ENCODE measurements around the gene ETNK2. TPM values are rescaled to one million over a fixed set of nuclear protein-coding genes. Genes with fewer than 3 reads are reported as not detected.

Gene ETNK2
- total and polyA plus RNA-seq, 2 of the 13 experiments (the other 11 are each of a cell fraction or from before 2014, with no cell fraction given), result 15.5 to 42.8 TPM

- TF ChIP-seq, protein P1, sequence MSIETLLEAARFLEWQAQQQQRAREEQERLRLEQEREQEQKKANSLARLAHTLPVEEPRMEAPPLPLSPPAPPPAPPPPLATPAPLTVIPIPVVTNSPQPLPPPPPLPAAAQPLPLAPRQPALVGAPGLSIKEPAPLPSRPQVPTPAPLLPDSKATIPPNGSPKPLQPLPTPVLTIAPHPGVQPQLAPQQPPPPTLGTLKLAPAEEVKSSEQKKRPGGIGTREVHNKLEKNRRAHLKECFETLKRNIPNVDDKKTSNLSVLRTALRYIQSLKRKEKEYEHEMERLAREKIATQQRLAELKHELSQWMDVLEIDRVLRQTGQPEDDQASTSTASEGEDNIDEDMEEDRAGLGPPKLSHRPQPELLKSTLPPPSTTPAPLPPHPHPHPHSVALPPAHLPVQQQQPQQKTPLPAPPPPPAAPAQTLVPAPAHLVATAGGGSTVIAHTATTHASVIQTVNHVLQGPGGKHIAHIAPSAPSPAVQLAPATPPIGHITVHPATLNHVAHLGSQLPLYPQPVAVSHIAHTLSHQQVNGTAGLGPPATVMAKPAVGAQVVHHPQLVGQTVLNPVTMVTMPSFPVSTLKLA (IDR thresholded peaks at IDR 0.05), result no peak
- no peak for TF ChIP-seq MLLT10 (CRISPR knock-in tag; IDR thresholded peaks at IDR 0.05)
- TF ChIP-seq, protein P2, sequence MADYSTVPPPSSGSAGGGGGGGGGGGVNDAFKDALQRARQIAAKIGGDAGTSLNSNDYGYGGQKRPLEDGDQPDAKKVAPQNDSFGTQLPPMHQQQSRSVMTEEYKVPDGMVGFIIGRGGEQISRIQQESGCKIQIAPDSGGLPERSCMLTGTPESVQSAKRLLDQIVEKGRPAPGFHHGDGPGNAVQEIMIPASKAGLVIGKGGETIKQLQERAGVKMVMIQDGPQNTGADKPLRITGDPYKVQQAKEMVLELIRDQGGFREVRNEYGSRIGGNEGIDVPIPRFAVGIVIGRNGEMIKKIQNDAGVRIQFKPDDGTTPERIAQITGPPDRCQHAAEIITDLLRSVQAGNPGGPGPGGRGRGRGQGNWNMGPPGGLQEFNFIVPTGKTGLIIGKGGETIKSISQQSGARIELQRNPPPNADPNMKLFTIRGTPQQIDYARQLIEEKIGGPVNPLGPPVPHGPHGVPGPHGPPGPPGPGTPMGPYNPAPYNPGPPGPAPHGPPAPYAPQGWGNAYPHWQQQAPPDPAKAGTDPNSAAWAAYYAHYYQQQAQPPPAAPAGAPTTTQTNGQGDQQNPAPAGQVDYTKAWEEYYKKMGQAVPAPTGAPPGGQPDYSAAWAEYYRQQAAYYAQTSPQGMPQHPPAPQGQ (CRISPR knock-in tag; IDR thresholded peaks at IDR 0.05; ENCODE audit: borderline replicate concordance), result no peak
- TF ChIP-seq TBL1XR1 (IDR thresholded peaks at IDR 0.05; ENCODE audit: borderline replicate concordance, low read length, partially characterized antibody), result no peak
- TF ChIP-seq, protein P3, sequence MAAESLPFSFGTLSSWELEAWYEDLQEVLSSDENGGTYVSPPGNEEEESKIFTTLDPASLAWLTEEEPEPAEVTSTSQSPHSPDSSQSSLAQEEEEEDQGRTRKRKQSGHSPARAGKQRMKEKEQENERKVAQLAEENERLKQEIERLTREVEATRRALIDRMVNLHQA (CRISPR knock-in tag; IDR thresholded peaks at IDR 0.05), result no peak
- TF ChIP-seq, protein P4, sequence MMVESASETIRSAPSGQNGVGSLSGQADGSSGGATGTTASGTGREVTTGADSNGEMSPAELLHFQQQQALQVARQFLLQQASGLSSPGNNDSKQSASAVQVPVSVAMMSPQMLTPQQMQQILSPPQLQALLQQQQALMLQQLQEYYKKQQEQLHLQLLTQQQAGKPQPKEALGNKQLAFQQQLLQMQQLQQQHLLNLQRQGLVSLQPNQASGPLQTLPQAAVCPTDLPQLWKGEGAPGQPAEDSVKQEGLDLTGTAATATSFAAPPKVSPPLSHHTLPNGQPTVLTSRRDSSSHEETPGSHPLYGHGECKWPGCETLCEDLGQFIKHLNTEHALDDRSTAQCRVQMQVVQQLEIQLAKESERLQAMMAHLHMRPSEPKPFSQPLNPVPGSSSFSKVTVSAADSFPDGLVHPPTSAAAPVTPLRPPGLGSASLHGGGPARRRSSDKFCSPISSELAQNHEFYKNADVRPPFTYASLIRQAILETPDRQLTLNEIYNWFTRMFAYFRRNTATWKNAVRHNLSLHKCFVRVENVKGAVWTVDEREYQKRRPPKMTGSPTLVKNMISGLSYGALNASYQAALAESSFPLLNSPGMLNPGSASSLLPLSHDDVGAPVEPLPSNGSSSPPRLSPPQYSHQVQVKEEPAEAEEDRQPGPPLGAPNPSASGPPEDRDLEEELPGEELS (CRISPR knock-in tag; IDR thresholded peaks at IDR 0.05), result peak; percentile 58
- no peak for TF ChIP-seq SP1 (IDR thresholded peaks at IDR 0.05)
- TF ChIP-seq SP1 (CRISPR knock-in tag; IDR thresholded peaks at IDR 0.05), result no peak
- no peak for TF ChIP-seq MATR3 (CRISPR knock-in tag; IDR thresholded peaks at IDR 0.05)
- TF ChIP-seq ZNF687 (CRISPR knock-in tag; IDR thresholded peaks at IDR 0.05), result peak; percentile 88
- peak; percentile 37; the same call in 1 of the 2 replicates for TF ChIP-seq ZNF281 (CRISPR knock-in tag; IDR thresholded peaks at IDR 0.05; ENCODE audit: borderline replicate concordance)
- no peak for TF ChIP-seq EZH2 (conservative IDR thresholded peaks at IDR 0.05; ENCODE audit: low read depth, low read length)
- TF ChIP-seq REL (CRISPR knock-in tag; conservative IDR thresholded peaks at IDR 0.05), result no peak
- no peak for TF ChIP-seq MXD1 (CRISPR knock-in tag; IDR thresholded peaks at IDR 0.05)
- TF ChIP-seq ZNF446 (CRISPR knock-in tag; IDR thresholded peaks at IDR 0.05), result no peak
Measured at GRCh38 chr1:204093421-204093717, 58.5 kb downstream of the ETNK2 start (continued).
